Stomach (tissue), 4 donors: Measurements from ENCODE around the gene TRA2B.

ENCODE experiments used
- CTCF ChIP-seq, 7 experiments: fragments of 450-650 bp in 4 of 7; fragments of 200-600 bp in 3 of 7; sonication (generic) in 3 of 7; IDR thresholded peaks; one replicate each; pipeline ENCODE4 v1.5.1; 2016 to 2019; ENCODE audit warnings: antibody characterized with exemption in 7 of 7, control low read depth in 2 of 7, mild to moderate bottlenecking in 1 of 7
- POLR2AphosphoS5 ChIP-seq, 3 donors: sonication (generic); formaldehyde crosslinking; IDR thresholded peaks; one replicate each; pipeline ENCODE4 v1.6.1; 2016; ENCODE audit warnings: antibody characterized with exemption in 3 of 3

GRCh38 chr3:185956244-185956643 is 18.4 kb upstream of the TRA2B start:
- TF ChIP-seq POLR2AphosphoS5 (IDR thresholded peaks at IDR 0.05) (no peak), CTCF (IDR thresholded peaks at IDR 0.05) (no peak)
